PC-3 (cell line): ENCODE measurements around the gene ESPNL. TPM values are rescaled to one million over a fixed set of nuclear protein-coding genes. Genes with fewer than 3 reads are reported as not detected.

ENCODE experiments used
- ATAC-seq: fragments of 200-7000 bp; cut with Tn5 transposase; 2 replicates; pipeline ENCODE4 v1.9.1; 2020; ENCODE audit warnings: mild to moderate bottlenecking, moderate library complexity
- BruUV-seq: library from RNA; stranded (reverse); fragments of 400-500 nt; replicated peaks from 2 replicates; lab custom pipeline; 2021; lab: Mats Ljungman, UMichigan
- CTCF ChIA-PET: fragments of 300-600 bp; sonication (Branson Sonifier 250); formaldehyde crosslinking; loops from one replicate; lab custom pipeline; 2022; ENCODE audit warnings: antibody characterized with exemption; lab: Charles Lee
- POLR2A ChIA-PET: fragments of 300-600 bp; sonication (Branson Sonifier 250); formaldehyde crosslinking; loops from one replicate; lab custom pipeline; 2022; ENCODE audit warnings: antibody characterized with exemption; ENCODE audit not compliant: unreplicated experiment; lab: Charles Lee
- DNase-seq: peaks from one replicate; pipeline ENCODE4 v3.0.0-alpha.2; 2015
- H2AFZ ChIP-seq: fragments of 300-600 bp; sonication (generic); 2 replicates; pipeline ENCODE4 v1.6.0; 2016; ENCODE audit warnings: antibody characterized with exemption, low read length
- H3F3A ChIP-seq: fragments of 300-600 bp; sonication (generic); one replicate; pipeline ENCODE4 v1.6.0; 2017; ENCODE audit warnings: antibody characterized with exemption, low read length, control low read depth, mild to moderate bottlenecking; ENCODE audit not compliant: unreplicated experiment
- H3K27ac ChIP-seq: fragments of 300-600 bp; sonication (generic); 2 replicates; pipeline ENCODE4 v1.5.1; 2016; ENCODE audit warnings: mild to moderate bottlenecking, low read length
- H3K27me3 ChIP-seq: fragments of 300-600 bp; sonication (generic); 2 replicates; pipeline ENCODE4 v1.6.1; 2016; ENCODE audit warnings: low read length, mixed read lengths
- H3K36me3 ChIP-seq: fragments of 300-600 bp; sonication (generic); 2 replicates; pipeline ENCODE4 v1.6.1; 2016; ENCODE audit warnings: low read depth, mixed run types, low read length, mixed read lengths
- H3K4me1 ChIP-seq: fragments of 300-600 bp; sonication (generic); 2 replicates; pipeline ENCODE4 v1.5.1; 2016; ENCODE audit warnings: low read length; ENCODE audit not compliant: insufficient read depth
- H3K4me2 ChIP-seq: fragments of 300-600 bp; sonication (generic); 2 replicates; pipeline ENCODE4 v1.6.0; 2016; ENCODE audit warnings: low read length
- H3K4me3 ChIP-seq: fragments of 300-600 bp; sonication (generic); 2 replicates; pipeline ENCODE4 v1.5.1; 2016; ENCODE audit warnings: mild to moderate bottlenecking, low read length, mixed read lengths
- H3K79me2 ChIP-seq: fragments of 300-600 bp; sonication (generic); 2 replicates; pipeline ENCODE4 v1.6.1; 2017; ENCODE audit warnings: low read length, mixed read lengths
- H3K9ac ChIP-seq: fragments of 300-600 bp; sonication (generic); 2 replicates; pipeline ENCODE4 v1.6.0; 2016; ENCODE audit warnings: mild to moderate bottlenecking, low read length
- H3K9me2 ChIP-seq: fragments of 300-600 bp; sonication (generic); replicated peaks from 2 replicates; pipeline ENCODE4 v1.6.1; 2016; ENCODE audit warnings: mixed run types, low read length, mixed read lengths
- H3K9me3 ChIP-seq: fragments of 300-600 bp; sonication (generic); 2 replicates; pipeline ENCODE4 v1.6.1; 2016; ENCODE audit warnings: low read length, mixed read lengths
- H4K20me1 ChIP-seq: fragments of 300-600 bp; sonication (generic); 2 replicates; pipeline ENCODE4 v1.6.1; 2016; ENCODE audit warnings: low read length, mixed read lengths
- EZH2 ChIP-seq: fragments of 300-600 bp; sonication (generic); IDR thresholded peaks from one replicate; pipeline ENCODE4 v1.6.1; 2017; ENCODE audit warnings: antibody characterized with exemption, mild to moderate bottlenecking, low read length; ENCODE audit not compliant: unreplicated experiment
- EZH2phosphoT487 ChIP-seq: fragments of 300-600 bp; sonication (generic); IDR thresholded peaks from 2 replicates; pipeline ENCODE4 v1.6.1; 2018; ENCODE audit warnings: mild to moderate bottlenecking, antibody characterized with exemption, low read length, borderline replicate concordance
- intact Hi-C: fragments of 100-400 bp; cut with micrococcal nuclease; formaldehyde crosslinking; loops from 2 replicates; pipeline ENCODE4 v1.9.0; 2023
- total RNA-seq: library from RNA; depleted of rRNA; stranded (reverse); fragments of >200 nt; gene quantifications from 2 replicates; pipeline ENCODE4 v1.2.3, GENCODE V29; 2014
- TF ChIP-seq, protein P1 (sequence below): fragments of 300-600 bp; sonication (generic); conservative IDR thresholded peaks from 2 replicates; pipeline ENCODE4 v1.5.1; 2017; ENCODE audit warnings: antibody characterized with exemption, low read depth, mild to moderate bottlenecking, low read length

ESPNL gene
- total RNA-seq, 1 experiment from 2014 or later, result not detected

DNA sequence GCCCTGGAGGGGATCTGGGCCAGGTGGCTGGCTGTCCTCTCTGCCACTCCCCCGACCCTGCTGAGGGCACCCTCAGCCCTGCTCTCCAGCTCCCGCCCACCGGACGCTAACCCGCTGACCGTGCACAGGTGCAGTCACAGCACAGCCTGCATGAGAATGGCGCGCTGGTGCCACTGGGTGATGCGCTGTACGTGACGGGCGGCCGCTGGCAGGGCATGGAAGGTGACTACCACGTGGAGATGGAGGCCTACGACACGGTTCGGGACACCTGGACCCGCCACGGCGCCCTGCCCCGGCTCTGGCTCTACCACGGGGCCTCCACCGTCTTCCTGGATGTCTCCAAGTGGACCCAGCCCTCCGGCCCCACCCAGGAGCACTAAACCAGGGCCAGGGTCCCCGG, 50.5 kb downstream of the ESPNL start:
- intact Hi-C loops, result no loop called here
- no peak for TF ChIP-seq EZH2
- TF ChIP-seq, protein P1, sequence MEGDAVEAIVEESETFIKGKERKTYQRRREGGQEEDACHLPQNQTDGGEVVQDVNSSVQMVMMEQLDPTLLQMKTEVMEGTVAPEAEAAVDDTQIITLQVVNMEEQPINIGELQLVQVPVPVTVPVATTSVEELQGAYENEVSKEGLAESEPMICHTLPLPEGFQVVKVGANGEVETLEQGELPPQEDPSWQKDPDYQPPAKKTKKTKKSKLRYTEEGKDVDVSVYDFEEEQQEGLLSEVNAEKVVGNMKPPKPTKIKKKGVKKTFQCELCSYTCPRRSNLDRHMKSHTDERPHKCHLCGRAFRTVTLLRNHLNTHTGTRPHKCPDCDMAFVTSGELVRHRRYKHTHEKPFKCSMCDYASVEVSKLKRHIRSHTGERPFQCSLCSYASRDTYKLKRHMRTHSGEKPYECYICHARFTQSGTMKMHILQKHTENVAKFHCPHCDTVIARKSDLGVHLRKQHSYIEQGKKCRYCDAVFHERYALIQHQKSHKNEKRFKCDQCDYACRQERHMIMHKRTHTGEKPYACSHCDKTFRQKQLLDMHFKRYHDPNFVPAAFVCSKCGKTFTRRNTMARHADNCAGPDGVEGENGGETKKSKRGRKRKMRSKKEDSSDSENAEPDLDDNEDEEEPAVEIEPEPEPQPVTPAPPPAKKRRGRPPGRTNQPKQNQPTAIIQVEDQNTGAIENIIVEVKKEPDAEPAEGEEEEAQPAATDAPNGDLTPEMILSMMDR, result no peak
- no TSS peak for BruUV-seq
- Histone ChIP-seq H3F3A (no peaks in the 10 kb centered on the region), H3K27ac (no peak overlapping the region), H3K9me3 (no peaks in the 10 kb centered on the region), H2AFZ (no peak overlapping the region), H3K27me3 (no peaks in the 10 kb centered on the region), H3K4me1 (no peaks in the 10 kb centered on the region), H3K36me3 (no peaks in the 10 kb centered on the region), H3K79me2 (no peaks in the 10 kb centered on the region), H4K20me1 (no peaks in the 10 kb centered on the region), H3K9ac (no peak overlapping the region), H3K9me2 (no peaks in the 10 kb centered on the region), H3K4me2 (no peak overlapping the region), H3K4me3 (no peak overlapping the region)
- ChIA-PET POLR2A (no interaction called here), CTCF (no interaction called here)
- no peak for DNase-seq
- ATAC-seq, result no peak

DNA sequence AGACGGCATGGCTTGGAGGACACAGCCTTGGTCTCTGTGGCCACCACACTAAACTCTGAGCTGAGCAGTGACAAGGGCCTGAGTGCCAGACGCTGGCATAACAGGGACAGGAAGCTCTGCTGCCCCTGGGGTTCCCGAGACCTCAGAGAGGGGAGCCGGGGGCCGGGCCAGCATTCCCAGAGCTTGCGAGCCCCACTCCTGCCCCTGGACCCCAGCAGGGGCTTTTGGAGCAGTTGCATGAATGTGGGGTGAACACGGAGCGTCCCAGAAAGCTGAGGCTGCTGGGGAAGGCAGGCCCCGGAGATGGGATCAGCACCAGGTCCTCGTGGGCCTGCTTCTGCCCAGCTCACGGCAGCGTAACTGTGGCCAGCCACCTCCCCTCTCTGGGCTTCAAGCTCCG, 51.1 kb downstream of the ESPNL start:
- H2AFZ ChIP-seq, result no peak overlapping the region
- no peaks in the 10 kb centered on the region for H3K9me2 ChIP-seq
- no peaks in the 10 kb centered on the region for H3K27me3 ChIP-seq
- no peak overlapping the region for H3K9ac ChIP-seq
- no peaks in the 10 kb centered on the region for H4K20me1 ChIP-seq
- TF ChIP-seq EZH2phosphoT487 (no peak), EZH2 (no peak)
- TF ChIP-seq, protein P1, result no peak
- ChIA-PET POLR2A (no interaction called here), CTCF (no interaction called here)
- no peaks in the 10 kb centered on the region for H3K36me3 ChIP-seq
- H3K27ac ChIP-seq, result no peak overlapping the region
- DNase-seq (no peak), ATAC-seq (no peak)
- H3K9me3 ChIP-seq, result no peaks in the 10 kb centered on the region
- H3F3A ChIP-seq, result no peaks in the 10 kb centered on the region
- intact Hi-C loops, result no loop called here
- H3K4me1 ChIP-seq, result no peaks in the 10 kb centered on the region
- no peak overlapping the region for H3K4me2 ChIP-seq
- no TSS peak for BruUV-seq
- H3K79me2 ChIP-seq, result no peaks in the 10 kb centered on the region
- H3K4me3 ChIP-seq, result no peak overlapping the region

DNA sequence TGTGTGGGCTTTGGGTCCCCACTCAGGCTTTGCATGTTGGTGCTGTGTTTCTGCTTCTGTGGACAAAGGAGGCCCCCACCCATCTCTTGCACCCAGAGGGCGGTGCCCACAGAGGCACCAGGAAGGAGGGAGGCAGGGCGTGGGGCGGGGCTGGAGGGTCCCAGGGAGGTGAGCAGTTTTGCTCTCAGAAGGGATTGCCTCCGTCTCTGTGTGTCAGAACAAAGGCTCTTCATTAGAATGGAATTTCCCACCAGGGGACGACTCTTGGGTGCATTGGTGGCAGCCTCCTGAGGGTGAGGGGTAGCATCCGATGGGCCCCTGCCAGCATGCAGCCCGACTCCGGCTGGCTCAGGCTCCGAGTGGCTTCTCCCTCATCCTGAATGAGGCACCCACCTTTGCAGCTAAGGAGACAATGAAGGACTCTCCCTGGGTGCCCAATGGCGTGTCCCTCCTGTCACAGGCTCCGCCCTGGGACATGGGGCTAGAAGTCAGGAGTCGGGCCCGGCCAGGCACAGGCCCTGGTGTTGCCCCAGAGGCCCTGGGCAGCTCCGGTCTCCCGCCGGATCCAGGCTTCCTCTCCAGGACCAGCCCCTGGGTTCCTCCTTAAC, 51.6 kb downstream of the ESPNL start:
- Histone ChIP-seq H3K36me3 (no peaks in the 10 kb centered on the region), H3K27ac (no peak overlapping the region), H3K9me3 (no peaks in the 10 kb centered on the region), H3K27me3 (no peaks in the 10 kb centered on the region), H3K4me3 (no peak overlapping the region), H3K4me1 (no peaks in the 10 kb centered on the region), H2AFZ (no peak overlapping the region), H3K9ac (no peak overlapping the region), H3F3A (no peaks in the 10 kb centered on the region), H3K9me2 (no peaks in the 10 kb centered on the region), H4K20me1 (no peaks in the 10 kb centered on the region), H3K79me2 (no peaks in the 10 kb centered on the region), H3K4me2 (no peak overlapping the region)
- TF ChIP-seq, protein P1, result no peak
- TF ChIP-seq EZH2phosphoT487 (no peak), EZH2 (no peak)
- DNase-seq, result no peak
- no peak for ATAC-seq
- ChIA-PET CTCF (no interaction called here), POLR2A (no interaction called here)
- intact Hi-C loops, result no loop called here
- BruUV-seq, result no TSS peak
